HG02852 (cell line): ENCODE measurements around the gene HSPB2.

Experiments used
- ATAC-seq: cut with Tn5 transposase; IDR thresholded peaks from one replicate; pipeline ENCODE4 v1.9.1; 2021; ENCODE audit warnings: mild to moderate bottlenecking, moderate library complexity; ENCODE audit not compliant: unreplicated experiment

Gene HSPB2

GRCh38 chr11:111936040-111936540 lies 23.6 kb downstream of the HSPB2 start:
- ATAC-seq: no peak

DNA sequence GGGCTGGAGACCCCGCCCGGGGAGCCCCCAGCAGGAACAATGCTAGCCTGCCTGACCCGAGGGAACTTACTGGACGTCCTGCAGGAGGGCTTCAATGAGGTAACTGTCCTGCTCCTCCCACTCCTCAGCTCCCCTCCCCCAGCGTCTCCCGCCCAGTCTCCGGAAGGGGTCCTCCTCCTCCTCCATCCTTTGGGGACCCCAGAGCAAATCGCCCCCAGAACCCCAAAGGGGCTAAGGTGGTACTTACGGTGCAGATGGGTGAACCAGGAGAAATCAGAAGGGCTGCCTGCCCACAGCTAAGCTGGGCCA lies 24.9 kb downstream of the HSPB2 start:
- no peak for ATAC-seq

DNA sequence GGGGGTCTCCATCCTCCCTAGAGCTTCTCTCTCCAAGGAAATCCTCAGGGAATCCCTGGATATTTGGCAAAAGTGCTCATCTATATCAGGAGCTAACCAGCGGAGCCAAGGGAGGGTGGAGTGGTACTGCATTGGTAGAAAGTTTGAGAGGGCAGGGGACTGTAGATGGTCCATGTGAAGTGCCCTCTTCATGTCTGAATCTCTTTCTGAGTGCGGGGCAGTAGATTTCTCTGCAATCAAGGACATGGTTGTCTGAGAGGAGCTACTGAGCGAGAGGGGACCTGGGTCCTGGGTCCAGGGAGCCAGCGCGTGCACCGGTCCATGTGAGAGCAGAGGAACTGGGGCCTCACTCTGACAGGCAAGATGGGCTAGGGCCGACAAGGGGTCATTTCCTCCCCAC lies 25.3 kb downstream of the HSPB2 start:
- ATAC-seq: no peak

DNA sequence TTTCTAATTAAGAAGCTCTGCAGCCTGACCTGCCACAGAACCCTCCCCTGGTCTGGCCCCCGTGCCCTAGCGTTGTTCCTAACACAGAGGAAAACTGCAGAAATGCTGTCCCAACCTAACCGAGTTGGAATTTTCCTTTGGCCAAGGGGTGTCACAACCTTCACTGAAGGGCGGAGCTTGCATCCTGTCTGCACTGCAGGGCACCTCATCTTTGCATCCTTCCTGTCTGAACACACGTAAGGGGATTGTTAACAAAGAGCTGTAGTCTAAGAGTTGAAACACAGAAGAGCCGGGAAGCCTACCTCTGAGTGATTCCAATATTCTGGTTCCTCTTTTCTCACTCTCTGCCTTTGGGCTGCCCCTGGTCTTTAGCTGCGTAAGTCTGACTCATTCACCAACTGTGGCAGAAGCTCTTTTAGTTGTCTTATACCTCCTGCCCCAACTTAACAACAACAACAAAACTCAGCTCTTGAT lies 26.2 kb downstream of the HSPB2 start:
- peak; percentile 90 for ATAC-seq

DNA sequence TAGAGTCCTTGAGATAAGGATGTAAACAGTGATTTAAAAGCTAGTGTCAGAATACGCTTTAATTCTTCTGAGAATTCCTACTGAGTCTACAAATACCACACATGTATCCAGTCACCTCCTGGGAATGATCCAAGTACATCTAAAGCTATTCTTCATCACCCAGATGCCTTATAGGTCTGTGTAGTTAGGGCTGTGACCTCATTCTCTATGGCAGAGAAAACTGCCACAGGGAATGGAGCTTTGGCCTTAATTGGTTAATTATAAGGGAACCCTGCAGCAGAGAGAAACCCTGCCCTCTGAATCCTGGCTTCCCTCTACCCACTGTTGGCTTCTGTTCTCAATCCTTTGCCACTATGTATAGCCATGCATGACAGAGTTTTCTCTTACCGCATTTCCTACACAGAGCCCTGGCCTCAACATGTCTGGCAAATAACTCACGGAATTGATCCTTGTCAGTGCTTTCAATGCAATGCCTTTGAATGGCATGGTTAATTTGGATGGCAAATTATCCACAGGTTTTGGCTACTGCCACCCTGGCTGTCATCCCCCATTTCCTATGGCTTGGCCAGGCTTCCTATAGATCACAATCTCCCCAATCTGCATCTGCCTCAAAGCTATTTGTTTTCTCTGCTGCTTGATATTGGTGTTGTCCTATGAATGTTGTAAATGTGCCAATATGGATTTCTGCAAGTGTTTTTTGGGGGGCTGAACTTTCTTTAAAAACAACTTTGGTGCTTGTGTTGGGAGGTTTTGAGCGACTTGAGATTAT lies 27.5 kb downstream of the HSPB2 start:
- no peak for ATAC-seq

DNA sequence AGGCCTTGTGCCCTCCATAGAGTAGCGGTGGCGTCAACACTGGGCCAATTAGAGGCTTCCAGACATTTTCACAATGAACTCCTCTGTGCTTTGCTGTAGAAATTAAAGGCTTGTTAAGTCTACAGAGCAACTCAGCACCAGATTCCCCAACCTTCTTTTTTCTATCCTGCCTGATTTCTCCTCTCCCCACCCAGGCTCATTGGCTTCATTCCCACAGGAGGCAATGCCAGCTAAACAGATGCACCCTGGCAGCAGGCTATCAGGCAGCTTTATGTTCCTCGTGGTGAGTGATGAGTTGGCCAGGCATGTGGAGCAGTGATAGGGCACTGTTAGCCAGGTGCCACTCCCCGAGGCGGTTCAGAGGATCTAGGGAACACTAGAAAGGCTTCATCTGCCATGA lies 29.4 kb downstream of the HSPB2 start:
- ATAC-seq: no peak

DNA sequence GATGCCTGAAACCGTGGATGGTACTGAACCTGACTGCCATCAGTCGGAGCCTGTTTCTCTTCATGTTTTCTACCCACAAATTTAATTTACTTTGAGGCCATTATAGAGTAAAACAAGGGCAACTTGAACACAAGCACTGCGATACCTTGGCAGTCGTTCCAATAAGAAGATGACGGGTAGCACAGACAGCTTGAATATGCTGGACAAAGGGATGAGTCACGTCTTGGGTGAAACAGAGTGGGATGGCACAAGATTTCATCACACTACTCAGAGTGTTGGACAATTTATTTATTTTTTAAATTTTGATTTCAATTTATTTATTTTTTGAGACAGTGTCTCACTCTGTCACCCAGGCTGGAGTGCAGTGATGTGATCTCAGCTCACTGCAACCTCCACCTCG lies 30.3 kb downstream of the HSPB2 start:
- ATAC-seq: no peak

DNA sequence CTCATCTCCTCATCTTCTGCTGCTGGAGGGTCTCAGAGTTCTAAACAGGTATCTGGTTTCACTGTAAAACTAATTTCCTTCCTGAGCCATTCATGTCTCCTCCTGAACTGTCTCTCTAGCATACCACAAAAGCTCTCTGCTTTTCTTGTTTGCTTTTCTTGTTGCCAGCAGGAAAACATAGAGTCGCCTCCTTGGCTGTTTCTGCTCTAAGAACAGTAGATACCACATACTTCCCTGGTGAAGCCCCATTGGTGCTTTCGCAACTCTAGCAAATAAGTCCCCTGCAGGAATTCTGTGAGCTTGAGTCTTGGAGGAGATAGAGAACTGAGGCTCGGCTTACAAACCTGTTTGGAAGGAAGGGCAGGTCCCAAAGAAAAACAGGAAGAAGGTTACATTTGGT lies 31.6 kb downstream of the HSPB2 start:
- no peak for ATAC-seq

- no peak for ATAC-seq
Measured at GRCh38 chr11:111944651-111945051, 32.1 kb downstream of the HSPB2 start.

- ATAC-seq: no peak
Measured at GRCh38 chr11:111945198-111945597, 32.7 kb downstream of the HSPB2 start.

GRCh38 chr11:111946499-111946898 lies 34.0 kb downstream of the HSPB2 start:
- ATAC-seq: no peak

DNA sequence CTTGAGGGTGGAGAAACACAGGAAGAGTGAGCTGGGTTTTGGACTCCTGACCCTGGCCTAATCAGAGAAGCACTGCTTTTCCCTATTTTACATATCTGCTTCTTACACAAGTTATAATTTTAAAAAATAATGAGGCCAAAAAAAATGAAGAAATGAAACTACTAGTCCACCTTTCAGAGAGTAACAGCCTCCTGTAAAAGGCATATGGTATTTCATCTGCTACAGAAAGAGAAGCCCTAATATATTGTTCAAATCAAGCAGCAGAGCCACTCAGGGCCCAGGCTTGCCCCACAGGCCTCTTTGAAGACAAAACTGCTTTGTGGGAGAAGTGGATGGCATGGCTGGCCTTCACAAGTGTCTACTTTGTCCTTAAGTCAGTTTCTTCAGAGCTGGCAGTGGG lies 34.6 kb downstream of the HSPB2 start:
- no peak for ATAC-seq

DNA sequence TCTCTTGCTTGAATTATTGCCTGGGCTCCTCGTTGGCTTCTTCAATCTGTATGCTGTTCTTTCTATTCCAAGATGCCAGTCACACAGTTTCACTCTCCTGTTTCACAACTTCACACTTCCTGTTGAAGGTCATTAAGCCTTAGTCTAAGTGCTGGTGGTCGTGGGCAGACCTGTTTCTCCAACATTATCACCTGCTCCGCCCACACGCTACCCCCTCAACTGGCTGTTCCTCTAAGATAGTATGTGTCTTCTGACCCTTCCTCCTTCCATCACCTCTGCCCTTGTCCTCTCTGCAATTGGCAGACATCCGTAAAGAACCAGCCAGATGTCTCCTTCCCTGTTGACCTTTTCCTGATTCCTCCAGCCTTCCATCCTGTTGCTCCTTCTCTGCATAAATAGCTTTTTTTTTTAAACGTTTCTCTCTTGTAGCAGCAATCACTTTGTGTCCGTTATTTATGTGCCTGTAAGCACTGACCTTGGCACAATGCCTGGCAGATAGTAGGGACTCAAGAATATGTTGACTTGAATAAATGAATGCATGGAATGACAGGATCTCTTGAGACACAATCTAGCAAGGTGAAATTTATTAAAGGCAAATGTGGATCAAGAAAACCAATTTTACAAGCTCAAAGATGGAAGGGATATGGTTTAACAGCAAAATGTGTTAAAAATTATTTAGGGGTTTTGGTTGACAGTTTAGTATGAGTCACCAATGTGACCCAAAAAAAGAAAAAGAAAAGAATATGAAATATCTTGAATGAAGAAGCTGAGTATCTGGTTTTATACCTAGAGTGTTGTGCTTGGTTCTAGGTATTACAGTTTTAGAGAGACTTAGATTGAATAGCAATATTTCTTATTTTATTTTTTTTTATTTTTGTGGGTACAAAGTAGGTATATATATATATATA lies 37.2 kb downstream of the HSPB2 start:
- ATAC-seq: no peak

- no peak for ATAC-seq
Measured at GRCh38 chr11:111951565-111951964, 39.0 kb downstream of the HSPB2 start.

- no peak for ATAC-seq
Measured at GRCh38 chr11:111954154-111954553, 41.6 kb downstream of the HSPB2 start.

DNA sequence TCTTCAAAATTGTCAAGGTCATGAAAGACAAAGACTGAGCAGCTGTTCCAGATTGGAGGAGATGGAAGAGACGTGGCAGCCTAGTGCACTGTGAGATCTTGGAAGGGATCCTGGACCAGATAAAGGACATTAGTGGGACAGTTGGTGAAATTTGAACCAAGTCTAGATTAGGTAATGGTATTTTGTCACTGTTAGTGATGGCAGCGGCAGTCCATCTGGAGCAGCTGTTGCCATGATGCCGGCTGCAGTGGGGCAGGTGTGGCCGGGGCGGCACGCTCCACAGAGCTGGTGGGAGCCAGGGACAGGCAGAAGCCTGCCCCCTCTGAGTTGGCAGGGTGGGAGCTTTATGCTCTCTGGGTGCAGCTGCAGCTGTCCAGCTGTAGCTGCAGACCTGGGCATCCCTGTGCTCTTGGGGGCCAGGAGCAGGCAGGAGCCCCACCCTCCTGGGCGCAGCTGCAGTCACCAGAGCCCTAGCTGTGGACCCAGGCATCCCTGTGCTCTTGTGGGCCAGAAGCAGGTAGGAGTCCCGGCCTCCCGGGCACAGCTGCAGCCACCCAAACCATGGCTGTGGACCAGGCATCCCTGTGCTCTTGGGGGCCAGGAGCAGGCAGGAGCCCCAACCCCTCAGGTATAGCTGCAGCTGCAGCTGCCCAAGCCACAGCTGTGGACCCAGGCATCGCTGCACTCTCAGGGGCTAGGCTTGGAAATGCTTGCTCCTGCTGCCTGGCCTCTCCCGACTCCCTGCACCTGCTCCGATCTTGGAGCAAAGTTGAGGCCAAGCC lies 45.3 kb downstream of the HSPB2 start:
- ATAC-seq: no peak

DNA sequence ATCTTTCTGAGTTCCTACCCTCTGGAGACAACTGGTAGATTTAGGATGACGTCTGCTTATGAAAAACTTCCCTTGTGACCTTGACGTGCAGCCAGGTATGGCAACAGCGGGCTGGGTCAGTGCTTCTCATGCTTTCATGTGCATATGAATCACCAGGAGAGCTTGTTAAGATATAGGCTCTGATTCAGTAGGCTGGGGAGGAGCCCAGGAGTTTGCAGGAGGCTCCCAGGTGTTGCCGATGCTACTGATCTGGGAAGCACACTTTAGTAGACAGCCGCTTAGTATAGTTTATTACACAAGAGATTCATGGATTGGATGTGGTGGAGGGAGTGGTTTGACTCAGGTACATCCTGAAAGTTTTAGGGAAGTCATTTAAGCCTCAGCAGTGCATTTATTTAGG lies 48.4 kb downstream of the HSPB2 start:
- ATAC-seq: no peak

DNA sequence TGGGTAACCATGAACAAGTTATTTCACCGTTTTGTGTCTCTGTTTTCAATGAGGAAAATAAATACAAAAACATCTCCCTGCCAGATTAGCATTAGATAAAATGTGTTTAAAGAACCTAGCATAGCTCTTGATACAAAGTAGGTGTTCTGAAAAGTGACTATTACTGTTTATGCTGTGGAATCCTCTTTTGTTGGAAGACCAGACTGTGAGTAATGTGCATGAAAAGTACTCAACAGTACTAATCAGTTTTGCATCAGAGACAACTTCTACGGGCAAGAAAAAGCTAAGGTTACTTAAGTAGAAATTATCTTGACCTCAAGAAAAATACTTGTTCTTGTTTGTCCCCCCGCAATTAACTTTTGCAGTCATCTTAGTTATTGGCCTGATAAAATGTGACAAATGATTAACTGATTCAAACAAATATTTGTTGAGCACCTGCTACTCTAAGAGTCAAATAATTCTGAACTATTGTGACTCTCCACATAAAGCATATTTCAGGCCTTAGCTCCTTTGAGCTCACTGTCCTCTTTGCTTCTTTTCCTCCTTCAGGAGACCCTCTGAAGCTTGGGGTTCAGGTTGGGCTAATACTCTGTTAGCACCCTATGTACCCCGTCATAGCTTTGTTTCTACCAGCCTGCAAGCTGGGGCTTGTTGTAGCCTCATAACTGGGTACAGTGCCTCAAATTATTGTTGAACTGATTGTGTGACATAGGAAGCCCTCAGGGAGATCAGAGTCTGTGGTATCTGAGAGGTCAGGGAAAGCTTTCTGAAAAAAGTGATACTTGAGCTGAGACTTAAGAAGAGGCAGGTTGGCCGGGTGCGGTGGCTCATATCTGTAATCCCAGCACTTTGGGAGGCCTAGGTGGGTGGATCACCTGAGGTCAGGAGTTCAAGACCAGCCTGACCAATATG lies 49.1 kb downstream of the HSPB2 start:
- no peak for ATAC-seq
